ENCODE data around the gene SLC1A5.

DNA sequence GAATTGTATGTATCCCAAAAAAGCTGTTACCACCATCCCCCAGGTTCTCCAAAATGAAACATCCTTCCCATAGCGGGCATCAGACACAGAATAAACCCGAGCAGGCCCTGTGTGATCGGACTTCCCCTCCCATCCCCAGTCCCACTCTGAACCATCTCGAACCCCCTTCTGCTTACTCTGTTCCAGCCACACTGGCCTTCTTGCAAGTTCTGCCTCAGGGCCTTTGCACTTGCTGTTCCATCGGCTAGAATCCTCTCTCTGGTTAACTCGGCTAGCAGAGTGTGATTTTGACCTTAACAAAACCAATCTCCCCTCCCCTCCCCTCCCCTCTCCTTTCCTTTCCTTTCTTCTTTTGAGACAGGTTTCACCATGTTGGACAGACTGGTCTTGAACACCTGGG, 46.6 kb upstream of the SLC1A5 start:
- TF ChIP-seq RAD21 (IDR thresholded peaks at IDR 0.05; ENCODE audit: low read length) (no peak), EZH2phosphoT487 (IDR thresholded peaks at IDR 0.05; ENCODE audit: borderline replicate concordance, low read depth) (no peak), FOSL2 (IDR thresholded peaks at IDR 0.05; ENCODE audit: borderline replicate concordance, low read depth) (no peak)
- TF ChIP-seq, protein P1, sequence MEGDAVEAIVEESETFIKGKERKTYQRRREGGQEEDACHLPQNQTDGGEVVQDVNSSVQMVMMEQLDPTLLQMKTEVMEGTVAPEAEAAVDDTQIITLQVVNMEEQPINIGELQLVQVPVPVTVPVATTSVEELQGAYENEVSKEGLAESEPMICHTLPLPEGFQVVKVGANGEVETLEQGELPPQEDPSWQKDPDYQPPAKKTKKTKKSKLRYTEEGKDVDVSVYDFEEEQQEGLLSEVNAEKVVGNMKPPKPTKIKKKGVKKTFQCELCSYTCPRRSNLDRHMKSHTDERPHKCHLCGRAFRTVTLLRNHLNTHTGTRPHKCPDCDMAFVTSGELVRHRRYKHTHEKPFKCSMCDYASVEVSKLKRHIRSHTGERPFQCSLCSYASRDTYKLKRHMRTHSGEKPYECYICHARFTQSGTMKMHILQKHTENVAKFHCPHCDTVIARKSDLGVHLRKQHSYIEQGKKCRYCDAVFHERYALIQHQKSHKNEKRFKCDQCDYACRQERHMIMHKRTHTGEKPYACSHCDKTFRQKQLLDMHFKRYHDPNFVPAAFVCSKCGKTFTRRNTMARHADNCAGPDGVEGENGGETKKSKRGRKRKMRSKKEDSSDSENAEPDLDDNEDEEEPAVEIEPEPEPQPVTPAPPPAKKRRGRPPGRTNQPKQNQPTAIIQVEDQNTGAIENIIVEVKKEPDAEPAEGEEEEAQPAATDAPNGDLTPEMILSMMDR (IDR thresholded peaks at IDR 0.05): no peak
- TF ChIP-seq, protein P2, sequence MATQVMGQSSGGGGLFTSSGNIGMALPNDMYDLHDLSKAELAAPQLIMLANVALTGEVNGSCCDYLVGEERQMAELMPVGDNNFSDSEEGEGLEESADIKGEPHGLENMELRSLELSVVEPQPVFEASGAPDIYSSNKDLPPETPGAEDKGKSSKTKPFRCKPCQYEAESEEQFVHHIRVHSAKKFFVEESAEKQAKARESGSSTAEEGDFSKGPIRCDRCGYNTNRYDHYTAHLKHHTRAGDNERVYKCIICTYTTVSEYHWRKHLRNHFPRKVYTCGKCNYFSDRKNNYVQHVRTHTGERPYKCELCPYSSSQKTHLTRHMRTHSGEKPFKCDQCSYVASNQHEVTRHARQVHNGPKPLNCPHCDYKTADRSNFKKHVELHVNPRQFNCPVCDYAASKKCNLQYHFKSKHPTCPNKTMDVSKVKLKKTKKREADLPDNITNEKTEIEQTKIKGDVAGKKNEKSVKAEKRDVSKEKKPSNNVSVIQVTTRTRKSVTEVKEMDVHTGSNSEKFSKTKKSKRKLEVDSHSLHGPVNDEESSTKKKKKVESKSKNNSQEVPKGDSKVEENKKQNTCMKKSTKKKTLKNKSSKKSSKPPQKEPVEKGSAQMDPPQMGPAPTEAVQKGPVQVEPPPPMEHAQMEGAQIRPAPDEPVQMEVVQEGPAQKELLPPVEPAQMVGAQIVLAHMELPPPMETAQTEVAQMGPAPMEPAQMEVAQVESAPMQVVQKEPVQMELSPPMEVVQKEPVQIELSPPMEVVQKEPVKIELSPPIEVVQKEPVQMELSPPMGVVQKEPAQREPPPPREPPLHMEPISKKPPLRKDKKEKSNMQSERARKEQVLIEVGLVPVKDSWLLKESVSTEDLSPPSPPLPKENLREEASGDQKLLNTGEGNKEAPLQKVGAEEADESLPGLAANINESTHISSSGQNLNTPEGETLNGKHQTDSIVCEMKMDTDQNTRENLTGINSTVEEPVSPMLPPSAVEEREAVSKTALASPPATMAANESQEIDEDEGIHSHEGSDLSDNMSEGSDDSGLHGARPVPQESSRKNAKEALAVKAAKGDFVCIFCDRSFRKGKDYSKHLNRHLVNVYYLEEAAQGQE (IDR thresholded peaks at IDR 0.05; ENCODE audit: low read depth, low read length): no peak

Measured in SK-N-SH (cell line).